Frontal cortex (tissue), 4 donors: ENCODE data around the gene H1-8. TPM values are rescaled to one million over a fixed set of nuclear protein-coding genes. Genes with fewer than 3 reads are reported as not detected.

Experiments used
- DNase-seq, 2 donors: peaks; one replicate each; pipeline ENCODE4 v3.0.0; 2012; ENCODE audit warnings: low spot score in 2 of 2
- FAIRE-seq: peaks from 2 replicates; lab custom pipeline; 2012; peaks lifted over from hg19 to GRCh38; lab: Jason Lieb, UNC
- total RNA-seq: library from RNA; depleted of rRNA; stranded (reverse); fragments of >200 nt; gene quantifications from one replicate; pipeline ENCODE4 v1.2.3, GENCODE V29; 2014
- donor health status: control.
- donor health status: control.
- donor health status: control.

Gene H1-8
- total RNA-seq, 1 donor from 2014 or later, result not detected

GRCh38 chr3:129565902-129566301, 22.9 kb downstream of the H1-8 start:
- no peak for DNase-seq
- FAIRE-seq, result no peak

DNA sequence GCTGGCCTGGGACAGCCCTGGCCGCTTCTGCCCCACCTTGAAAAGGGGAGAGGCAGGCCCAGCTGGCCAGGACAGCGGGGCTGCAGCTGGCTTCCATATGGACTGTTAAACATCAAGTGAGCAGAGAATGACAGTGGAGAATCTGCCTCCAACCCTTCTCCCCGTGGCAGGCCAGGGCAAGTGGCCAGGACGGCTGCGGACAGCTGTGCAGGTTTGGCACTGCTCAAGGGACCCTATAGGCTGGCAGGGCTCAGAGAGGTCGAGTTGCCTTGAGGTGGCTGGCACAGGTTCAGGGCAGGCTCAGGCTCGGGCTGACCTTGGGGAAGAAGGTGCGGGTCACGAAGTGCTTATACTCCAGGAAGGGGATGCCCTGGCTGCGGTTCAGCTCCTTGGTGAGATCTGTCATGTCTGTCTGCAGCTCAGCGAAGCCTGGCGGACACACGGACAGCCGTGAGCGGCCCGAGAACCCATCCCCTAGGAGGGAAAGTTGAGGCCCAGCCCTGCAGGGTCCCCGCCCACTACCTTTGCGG, 24.3 kb downstream of the H1-8 start:
- FAIRE-seq, result no peak

DNA sequence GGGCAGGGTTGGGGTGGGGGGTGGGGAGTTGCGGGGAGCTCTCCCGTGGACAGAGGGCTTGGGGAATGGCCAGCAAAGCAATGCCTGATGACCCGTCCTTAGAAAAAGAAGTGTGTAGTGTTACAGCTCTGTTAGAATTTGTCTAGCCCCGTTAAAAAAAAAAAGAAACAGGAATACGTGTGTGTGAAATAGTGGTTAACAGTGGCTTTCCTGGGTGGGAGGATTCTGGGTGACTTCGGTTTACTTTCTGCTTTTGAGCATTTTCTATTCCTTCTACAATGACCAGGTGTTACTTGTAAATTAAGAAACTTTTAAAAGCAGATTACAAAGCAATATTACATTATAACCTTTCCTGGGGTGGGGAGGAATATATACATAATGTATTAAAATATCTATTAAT, 25.0 kb downstream of the H1-8 start:
- FAIRE-seq (no peak), DNase-seq (no peak)

More for the DNA sequence above, 24.3 kb downstream of the H1-8 start:
- no peak for DNase-seq

- no peak for FAIRE-seq
- DNase-seq, result no peak
Observed at GRCh38 chr3:129569856-129570255, 26.9 kb downstream of the H1-8 start.

DNA sequence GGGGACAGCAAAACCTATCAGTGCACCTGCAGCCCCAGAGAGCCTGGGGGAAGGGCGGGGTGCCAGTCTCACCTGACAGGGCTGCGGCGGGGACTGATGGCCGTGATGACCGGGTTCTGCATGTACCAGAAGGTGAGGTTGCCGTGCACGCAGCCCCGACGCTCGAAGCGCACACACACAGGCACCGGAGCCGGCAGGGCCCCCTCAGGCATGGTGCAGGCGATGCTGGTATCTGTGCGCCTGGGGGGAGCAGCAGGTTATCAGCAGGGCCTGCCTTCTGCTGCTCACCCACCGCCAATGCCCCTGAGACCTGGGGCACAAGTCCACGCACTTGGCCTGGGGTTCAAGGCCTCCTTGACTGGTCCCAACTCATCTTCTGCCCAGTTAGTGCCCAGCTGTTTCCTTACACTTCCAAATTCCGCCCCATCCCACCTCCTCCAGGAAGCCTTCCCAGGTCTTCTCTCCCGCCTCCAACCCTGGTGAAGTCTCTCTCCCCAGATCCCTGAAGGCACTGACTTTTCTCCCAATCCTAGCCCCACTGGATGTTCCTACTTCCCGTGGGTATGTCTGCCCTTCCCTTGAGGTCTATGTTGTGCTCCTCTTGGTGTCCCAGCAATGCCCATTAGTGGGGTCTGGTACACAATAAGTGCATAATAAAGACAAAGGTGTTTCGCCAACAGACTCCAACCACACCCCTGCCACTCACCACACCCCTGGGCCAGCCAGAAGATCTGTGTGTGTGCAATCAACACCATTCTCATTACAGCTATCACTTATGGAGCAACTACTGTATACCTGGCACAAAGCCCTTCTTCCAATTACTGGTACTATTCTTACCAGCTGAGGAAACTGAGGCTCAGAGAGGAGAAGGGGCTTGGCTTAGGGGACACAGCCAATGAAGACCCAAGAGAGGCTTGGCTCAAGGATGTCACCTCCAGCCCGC, 28.9 kb downstream of the H1-8 start:
- DNase-seq (no peak), FAIRE-seq (no peak)

- FAIRE-seq (no peak), DNase-seq (no peak)
Observed at GRCh38 chr3:129572603-129573002, 29.6 kb downstream of the H1-8 start.

- DNase-seq (no peak), FAIRE-seq (no peak)
Observed at GRCh38 chr3:129573493-129573892, 30.5 kb downstream of the H1-8 start.

DNA sequence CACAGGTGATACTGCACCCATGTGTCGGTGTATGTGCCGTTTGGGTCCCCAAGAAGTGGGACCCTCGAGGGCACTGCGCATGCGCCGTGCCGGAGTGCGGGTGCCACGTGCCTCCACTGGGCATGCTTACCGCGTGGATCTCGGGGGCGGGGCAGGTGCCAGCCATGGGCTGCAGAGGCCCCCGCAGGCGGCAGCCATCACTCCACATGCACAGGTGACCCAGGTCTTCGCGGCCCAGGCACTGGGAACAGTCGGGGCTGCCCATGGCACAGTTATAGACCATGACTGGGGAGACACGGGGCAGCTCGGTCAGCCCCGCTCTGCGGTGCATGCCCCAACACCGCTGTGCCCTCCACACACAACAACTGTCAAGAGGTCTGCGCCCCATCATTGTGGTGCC, 31.2 kb downstream of the H1-8 start:
- DNase-seq, result no peak
- FAIRE-seq, result no peak

GRCh38 chr3:129575233-129575996, 32.4 kb downstream of the H1-8 start:
- DNase-seq (no peak), FAIRE-seq (no peak)

DNA sequence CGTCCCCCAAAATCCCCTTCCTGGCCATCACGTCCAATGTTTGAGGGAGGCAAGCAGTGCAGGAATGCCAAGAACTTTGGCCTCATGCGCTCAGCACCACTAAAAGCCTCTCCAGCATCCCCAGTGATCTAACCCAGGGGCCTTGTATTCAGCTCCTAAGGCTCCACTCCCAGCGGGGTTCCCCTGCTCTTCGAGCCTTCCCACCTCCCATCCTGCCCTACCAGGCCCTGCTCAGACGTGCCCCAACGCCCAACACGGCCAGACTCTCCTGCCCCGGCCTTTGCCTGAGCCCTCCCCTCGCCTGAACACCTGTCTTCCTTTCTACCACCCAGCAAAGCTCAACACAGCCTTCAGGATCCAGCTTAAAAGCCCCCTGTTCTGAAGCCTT, 33.0 kb downstream of the H1-8 start:
- FAIRE-seq (no peak), DNase-seq (no peak)

DNA sequence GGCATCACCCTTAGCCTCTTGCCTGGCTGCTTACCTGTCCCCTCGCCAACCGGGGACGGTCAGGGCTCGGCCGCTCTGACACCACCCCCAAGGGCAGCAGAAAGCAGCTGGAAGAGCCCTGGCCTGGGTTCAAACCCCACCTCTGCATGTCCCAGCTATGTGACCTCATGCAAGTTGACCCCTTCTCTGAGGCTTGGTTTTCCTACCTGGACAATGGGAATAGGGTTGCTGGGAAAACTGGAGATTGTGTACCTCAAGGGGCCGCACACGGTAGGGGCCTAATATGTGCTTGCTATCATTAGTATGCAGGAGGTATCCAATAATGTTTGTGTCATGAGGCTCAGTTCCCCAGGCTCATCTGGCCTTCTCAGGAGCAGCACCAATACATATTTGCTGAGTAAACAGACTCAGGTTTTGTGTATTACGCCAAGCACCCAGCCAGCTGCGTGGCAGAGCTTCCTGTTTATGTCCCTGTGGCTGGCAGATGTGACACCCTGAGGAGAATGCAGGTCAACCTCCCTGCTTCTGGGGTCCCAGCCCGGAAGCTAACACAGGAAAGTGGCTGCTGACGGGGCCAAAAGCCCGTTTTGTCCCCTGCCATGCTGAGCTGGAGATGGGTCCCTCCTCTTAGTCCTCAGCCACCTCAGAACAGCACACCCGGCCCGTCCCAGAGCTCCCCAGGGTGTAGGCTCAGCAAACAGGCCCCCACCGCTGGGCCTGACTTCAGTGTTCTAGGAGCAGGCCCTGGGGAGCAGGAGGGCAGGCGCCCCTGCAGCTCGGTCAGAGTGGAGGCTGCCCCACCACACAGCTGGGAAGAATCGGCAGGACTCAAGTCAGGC, 33.8 kb downstream of the H1-8 start:
- DNase-seq, result no peak
- FAIRE-seq, result no peak

DNA sequence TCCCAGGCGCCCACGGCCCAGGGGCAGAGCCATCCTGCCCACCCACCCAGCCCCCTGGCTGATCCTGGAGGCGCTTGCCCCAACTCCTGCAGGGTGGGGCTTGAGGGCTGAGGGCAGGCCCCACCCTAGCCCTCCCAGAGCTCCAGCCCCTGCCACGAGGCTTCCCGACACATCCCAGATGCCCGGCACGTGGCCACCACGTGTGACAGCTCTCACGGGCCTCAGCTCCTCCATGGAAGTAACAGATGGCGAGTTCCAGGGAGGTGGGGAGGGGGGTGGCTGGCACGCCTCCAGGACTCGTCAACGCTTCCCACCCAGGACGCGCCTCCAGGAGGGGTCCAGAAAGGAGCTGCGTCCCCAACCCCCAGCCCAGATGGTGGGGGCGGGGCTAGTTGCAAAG, 34.4 kb downstream of the H1-8 start:
- no peak for FAIRE-seq

GRCh38 chr3:129577925-129578786, 35.2 kb downstream of the H1-8 start:
- FAIRE-seq (no peak), DNase-seq (no peak)

More for the DNA sequence above, 34.4 kb downstream of the H1-8 start:
- DNase-seq, result no peak

- FAIRE-seq, result no peak
- no peak for DNase-seq
Observed at GRCh38 chr3:129579991-129580390, 37.0 kb downstream of the H1-8 start.

GRCh38 chr3:129581623-129582022, 38.6 kb downstream of the H1-8 start:
- FAIRE-seq, result no peak
- no peak for DNase-seq

GRCh38 chr3:129582799-129583198, 39.8 kb downstream of the H1-8 start:
- FAIRE-seq, result no peak
- no peak for DNase-seq

DNA sequence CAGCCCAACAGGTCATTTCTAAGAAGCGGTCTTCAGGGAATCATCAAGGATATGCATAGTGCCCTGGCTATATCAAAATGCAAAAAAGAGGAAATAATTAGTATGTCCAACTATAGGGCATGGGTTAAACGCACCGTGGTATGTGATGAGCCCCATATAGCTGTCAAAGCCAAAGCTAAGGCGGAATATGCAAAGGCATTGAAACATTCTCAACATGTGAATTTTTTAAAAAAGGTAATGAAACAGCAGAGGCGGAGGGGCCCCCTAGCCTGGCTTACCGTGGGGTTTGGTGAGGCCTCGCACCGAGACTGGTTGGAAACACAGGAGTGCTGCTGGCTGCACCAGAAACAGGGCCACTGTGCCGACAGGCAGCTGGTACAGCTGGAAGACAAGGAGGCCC, 40.3 kb downstream of the H1-8 start:
- DNase-seq, result no peak
- no peak for FAIRE-seq

DNA sequence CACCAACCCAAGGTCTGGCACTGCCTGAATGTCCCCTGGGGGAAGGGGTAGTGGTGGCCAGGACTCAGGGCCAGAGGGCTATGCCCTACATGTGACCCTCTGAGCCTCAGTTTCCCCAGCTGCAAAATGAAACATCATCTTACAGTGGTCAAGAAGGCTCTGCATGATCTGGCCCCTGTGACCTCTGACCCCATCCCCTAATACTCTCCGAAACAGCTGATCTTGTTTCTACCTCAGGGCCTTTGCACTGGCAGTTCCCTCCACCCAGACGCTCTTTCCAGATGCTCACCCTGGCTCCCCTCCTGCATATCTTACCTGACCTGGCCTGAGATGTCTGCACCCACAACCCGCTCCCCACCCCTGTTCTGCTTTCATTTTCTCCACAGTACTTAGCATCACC, 41.7 kb downstream of the H1-8 start:
- DNase-seq (no peak), FAIRE-seq (no peak)
